DMS153 treated with DMSO at 0.1 percent for 48 hours (cell line): Measurements from ENCODE around the gene PSG11.
"Not testable (repeated sequence)": the region's sequence is repeated elsewhere in the genome, so short reads cannot be mapped to it uniquely, and the experiment has no call there.

ENCODE experiments used
- DNase-seq: peaks from one replicate; lab custom pipeline; 2025; ENCODE audit not compliant: unreplicated experiment; lab: John Stamatoyannopoulos, UW

PSG11 gene

GRCh38 chr19:43026369-43026768 is at the start of gene PSG11:
Gene PSG11 (minus strand): TSS chr19:43026469. CDS start chr19:43026372, 97 bp downstream.
- not testable (repeated sequence) for DNase-seq

- DNase-seq: not testable (repeated sequence)
These were observed 36.1 kb upstream of the PSG11 start for GRCh38 chr19:43062418-43062817.

- not testable (repeated sequence) for DNase-seq
These were observed 35.1 kb upstream of the PSG11 start for GRCh38 chr19:43061326-43061725.

GRCh38 chr19:43060254-43060653 is 34.0 kb upstream of the PSG11 start:
- DNase-seq: not testable (repeated sequence)

GRCh38 chr19:43059482-43059881 is 33.2 kb upstream of the PSG11 start:
- DNase-seq: not testable (repeated sequence)

- DNase-seq: not testable (repeated sequence)
These were observed 32.2 kb upstream of the PSG11 start for GRCh38 chr19:43058440-43058839.

- not testable (repeated sequence) for DNase-seq
These were observed 21.7 kb upstream of the PSG11 start for GRCh38 chr19:43047966-43048365.

GRCh38 chr19:43046578-43046977 is 20.3 kb upstream of the PSG11 start:
- not testable (repeated sequence) for DNase-seq

- not testable (repeated sequence) for DNase-seq
These were observed 17.4 kb upstream of the PSG11 start for GRCh38 chr19:43043492-43044180.

GRCh38 chr19:43031645-43032044 is 5.4 kb upstream of the PSG11 start:
- peak; percentile 11 for DNase-seq

GRCh38 chr19:43028866-43029265 is 2.6 kb upstream of the PSG11 start:
- no peak for DNase-seq

GRCh38 chr19:43027985-43028384 is 1.7 kb upstream of the PSG11 start:
- DNase-seq: not testable (repeated sequence)

- DNase-seq: not testable (repeated sequence)
These were observed 792 bp upstream of the PSG11 start for GRCh38 chr19:43027061-43027460.

- not testable (repeated sequence) for DNase-seq
These were observed 4.2 kb downstream of the PSG11 start for GRCh38 chr19:43022098-43022497.

GRCh38 chr19:43021629-43022028 is 4.6 kb downstream of the PSG11 start:
- not testable (repeated sequence) for DNase-seq

- not testable (repeated sequence) for DNase-seq
These were observed 6.7 kb downstream of the PSG11 start for GRCh38 chr19:43019588-43019987.

- not testable (repeated sequence) for DNase-seq
These were observed 20.4 kb downstream of the PSG11 start for GRCh38 chr19:43005841-43006240.

- DNase-seq: not testable (repeated sequence)
These were observed 21.4 kb downstream of the PSG11 start for GRCh38 chr19:43004846-43005245.

GRCh38 chr19:43003634-43004033 is 22.6 kb downstream of the PSG11 start:
- DNase-seq: not testable (repeated sequence)

GRCh38 chr19:43002948-43003347 is 23.3 kb downstream of the PSG11 start:
- DNase-seq: not testable (repeated sequence)

- not testable (repeated sequence) for DNase-seq
These were observed 30.1 kb downstream of the PSG11 start for GRCh38 chr19:42996161-42996560.

- DNase-seq: not testable (repeated sequence)
These were observed 34.2 kb downstream of the PSG11 start for GRCh38 chr19:42992029-42992604.
